ENCODE results near the gene FARP2.
"Not testable (repeated sequence)": the region's sequence is repeated elsewhere in the genome, so short reads cannot be mapped to it uniquely, and the experiment has no call there.

FARP2 gene

DNA sequence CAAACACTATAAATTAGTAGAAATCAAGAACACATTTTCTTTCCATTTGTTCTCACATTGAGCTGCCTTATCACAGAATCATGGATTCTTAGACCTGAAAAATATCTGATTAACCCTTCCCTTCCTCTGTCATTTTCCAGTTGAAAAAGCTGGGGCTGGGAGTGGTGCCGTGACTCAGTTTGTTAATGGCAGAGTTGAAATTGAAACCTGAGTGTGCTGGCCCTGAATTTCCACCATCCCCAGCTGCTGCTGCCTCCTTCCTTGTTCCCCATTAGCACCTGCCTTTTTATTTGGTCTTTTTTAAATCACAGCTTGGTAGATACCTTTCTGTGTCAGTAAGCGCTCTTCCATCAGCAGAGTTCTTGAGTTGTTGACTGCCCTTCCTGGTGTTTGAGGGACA lies 10.6 kb downstream of the FARP2 start:
- DNase-seq = no peak

DNA sequence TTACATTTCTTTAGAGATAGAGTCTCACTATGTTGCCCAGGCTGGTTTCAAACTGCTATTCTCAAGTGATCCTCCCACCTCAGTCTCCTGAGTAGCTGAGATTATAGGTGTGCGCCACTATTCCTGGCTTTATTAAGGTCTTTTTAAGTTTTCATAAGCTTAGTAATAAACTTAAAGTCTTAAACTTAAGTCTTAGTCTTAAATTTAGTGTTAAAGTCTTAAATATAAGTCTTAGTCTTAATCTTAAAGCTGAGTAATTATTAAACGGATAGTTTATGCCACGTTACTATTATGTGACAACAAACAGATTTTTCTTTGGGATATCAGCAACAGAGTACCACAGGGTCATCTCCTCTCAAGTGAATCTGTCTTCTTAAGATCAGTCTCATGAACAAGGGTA lies 12.6 kb downstream of the FARP2 start:
- no peak for DNase-seq

DNA sequence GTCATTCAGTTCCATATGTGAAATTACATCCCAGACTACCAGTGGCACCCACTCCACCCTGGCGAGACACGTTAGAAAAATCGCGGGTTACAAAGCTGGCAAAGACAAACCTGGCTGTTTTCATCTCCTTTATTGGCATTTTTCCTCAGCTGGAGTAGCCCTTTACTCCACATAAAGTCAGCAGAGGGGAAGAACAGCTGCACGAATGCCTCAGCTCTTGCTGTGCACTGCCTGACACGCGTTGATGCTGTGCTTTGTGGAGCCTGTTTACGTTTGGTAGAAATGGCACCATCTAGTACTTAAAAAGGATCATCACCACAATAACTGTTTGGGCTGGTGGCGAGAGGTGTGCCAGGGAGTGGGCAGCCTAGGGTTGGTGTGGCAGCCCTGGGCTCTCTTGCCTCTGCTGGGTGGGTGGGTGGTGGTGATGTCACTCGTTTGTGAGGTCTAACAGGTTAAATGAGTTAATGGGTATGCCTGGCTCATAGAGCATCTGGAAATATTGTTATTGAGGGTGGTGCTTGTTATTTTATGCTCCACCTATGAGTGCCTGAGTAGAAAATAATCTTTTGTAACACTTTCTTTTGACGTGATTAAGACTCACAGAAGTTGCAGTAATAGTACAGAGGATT lies 16.4 kb downstream of the FARP2 start:
- peak in 3 of 56 donors; percentile 22 to 27 (median 23) for DNase-seq

DNA sequence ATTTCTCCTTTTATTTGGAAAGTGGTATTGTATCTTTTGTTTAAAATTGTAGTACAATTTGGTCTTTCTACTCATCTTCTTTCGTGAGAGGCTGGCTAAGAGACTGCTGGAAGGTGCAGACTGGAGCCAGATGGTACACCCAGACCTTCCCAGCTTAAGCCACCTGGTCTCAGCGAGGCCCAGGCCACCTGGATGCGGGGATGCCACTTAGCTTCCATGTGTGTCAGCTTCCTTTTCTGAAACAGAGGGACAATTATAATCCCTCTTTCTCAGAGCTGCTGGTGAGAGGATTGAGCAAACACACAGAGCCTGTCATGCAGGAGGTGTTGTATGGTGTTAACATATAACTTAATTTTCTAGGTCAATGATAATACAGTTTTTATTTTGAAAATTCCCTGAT lies 17.4 kb downstream of the FARP2 start:
- DNase-seq = no peak

DNA sequence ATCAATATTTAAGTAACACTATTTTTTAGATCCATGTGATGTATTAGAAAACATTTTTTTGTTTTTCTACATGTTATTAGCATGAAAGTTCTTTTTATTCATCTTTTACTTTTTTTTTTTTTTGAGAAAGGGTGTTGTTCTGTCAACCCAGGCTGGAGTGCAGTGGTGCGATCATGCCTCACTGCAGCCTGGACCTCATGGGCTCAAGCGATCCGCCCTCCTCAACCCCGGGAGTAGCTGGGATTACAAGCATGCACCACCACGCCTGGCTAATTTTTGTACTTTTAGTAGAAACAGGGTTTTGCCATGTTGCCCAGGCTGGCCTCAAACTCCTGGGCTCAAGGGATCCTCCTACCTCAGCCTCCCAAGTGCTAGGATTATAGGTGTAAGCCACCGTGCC lies 17.8 kb downstream of the FARP2 start:
- DNase-seq = not testable (repeated sequence)

DNA sequence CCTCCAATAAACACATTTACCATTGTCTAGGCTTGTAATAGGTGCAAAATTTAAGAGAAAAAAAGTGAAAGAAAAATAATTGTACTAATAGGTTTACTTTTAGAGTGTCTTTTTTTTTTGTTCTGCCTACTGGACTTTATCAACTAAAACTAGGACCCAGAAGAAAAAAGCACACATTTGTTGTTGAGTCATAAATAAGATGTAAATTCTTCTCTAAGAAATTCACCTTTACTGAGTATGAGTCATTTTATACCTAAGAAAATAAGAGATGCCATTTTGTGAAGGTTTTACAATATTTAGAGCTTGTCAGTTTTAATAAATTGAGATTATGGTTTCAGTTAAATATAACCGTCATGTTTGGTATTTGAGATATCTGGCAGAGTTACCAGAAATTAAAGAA lies 19.2 kb downstream of the FARP2 start:
- no peak for DNase-seq

DNA sequence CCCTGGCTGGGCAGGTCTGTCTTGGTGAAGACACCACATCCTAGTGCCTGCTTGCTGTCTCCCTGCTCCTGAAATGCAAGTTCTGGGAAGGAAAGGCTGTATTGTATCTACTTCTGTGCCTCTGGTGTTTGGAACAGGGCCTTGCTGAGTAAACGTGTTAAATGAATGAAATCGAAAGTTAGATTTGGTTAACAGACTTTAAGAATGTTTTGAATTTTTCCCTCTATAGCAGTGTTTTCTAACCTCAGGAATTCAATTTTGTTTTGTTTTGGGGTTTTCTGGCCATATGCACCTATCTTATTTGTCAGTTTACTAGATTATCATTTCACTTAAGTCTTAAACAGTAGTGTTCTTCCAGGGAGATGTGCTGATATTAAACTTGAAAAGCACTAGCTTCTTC lies 20.7 kb downstream of the FARP2 start:
- DNase-seq = no peak

DNA sequence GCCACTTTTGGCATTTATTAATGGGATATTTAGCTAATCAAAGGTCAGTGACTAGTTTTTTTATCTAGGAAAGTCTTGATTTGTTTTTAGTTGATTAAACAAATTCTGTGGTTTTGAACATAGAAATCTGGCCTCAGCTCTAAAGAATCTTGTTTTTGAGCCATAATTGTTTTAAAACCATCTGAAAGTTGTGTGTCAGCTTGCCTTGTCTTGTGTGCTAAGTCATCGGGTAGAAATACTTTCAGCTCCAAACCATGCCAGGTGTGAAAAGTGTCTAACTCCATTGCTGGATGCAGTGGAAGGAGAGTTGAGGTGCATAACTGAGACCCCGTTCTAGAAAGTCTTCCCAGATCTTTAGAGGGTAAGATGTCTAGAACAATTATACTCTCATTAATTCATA lies 22.7 kb downstream of the FARP2 start:
- DNase-seq = no peak

DNA sequence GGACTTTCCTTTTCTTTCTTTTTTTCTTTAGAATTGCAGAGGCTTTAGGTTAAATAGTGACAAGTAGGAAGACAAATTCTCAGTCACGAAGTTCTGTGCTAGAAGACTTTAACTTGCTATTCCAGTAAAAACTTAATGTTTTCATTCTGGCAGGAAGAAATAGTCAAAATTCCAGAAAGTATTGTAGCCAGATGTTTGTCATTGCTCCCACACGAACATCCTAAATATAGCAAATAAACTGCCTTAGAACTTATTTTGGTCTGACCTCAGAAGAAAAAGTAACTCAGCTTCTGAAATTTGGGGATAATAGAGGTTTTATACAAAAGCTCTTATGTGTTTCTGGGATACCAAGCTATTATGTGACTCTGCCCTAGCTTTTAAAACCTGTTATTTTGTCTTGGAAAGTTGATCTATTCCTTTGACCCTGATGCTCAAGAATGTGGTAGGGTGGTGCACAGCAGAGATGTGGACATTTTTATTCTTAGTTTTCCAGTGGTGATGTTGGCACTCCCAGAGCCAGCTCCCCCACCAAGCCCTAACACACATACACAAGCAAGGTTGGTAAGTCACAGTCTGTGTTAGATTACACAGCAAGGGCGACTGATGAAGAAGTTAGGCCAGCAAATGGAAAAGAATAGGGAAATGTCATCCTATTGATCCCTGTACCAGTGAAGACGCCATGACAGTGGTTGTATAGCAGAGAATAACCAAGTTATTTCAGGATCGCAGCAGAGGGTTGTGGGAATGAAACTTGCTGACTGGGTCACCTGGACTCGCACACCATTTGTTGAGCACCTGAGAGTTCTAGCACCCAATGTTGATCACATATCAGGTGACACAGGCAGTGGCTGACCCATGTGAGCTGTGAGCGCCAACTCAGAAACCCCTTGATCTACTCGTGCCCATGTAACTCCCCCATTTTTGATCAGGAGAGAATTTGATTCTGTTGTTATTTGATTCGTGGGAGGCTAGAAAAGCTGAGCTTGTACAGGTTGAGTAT lies 23.7 kb downstream of the FARP2 start:
- no peak for DNase-seq

DNA sequence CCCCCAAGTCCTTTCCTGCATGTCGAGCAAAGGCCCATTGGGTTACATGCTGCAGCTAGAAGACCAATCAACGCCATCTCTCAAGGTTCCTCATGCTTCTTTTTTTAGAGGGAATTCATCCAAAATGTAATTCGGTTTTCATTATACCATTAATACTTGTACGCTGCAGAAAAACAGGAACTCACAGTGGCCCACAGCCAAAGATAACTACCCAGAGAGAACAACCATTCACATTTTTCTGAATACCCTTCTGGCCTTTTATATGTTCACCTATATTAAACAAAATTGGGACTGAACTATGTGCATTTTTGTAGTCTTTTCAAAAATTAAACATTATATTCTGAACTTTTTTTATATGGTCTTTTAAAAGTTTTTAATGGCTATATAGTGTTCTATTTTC lies 25.8 kb downstream of the FARP2 start:
- no peak for DNase-seq

DNA sequence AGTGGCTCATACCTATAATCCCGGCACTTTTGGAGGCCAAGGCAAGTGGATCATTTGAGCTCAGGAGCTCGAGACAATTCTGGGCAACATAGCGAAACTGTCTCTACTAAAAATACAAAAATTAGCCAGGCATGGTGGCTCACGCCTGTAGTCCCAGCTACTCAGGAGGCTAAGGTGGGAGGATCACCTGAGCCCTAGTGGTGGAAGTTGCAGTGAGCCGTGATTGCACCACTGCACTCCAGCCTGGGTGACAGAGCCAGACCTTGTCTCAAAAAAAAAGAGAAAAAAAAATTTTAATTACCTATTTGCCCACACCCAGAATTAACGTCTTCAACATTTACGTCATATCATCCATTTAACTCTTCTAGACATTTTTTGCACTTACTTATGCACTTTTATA lies 29.4 kb downstream of the FARP2 start:
- not testable (repeated sequence) for DNase-seq

DNA sequence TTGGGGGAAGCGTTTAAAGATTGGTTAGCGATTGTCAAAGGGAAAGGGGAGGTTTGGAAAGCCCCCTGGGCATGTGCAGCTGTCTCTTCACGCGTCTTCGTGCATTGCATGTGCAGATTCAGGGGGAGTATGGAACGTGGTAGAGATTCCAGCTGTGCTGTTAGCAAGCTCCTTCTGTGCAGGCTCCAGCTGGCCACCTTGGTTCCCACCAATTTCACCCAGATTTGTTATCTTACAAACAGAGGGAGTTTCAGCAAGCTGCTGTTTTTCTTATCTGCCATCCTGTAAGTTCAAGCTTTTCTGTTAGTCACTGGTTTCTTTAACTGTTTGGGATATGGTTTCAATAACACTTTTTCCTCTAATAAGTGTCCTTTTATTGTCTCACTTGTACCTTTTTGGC lies 30.4 kb downstream of the FARP2 start:
- no peak for DNase-seq

DNA sequence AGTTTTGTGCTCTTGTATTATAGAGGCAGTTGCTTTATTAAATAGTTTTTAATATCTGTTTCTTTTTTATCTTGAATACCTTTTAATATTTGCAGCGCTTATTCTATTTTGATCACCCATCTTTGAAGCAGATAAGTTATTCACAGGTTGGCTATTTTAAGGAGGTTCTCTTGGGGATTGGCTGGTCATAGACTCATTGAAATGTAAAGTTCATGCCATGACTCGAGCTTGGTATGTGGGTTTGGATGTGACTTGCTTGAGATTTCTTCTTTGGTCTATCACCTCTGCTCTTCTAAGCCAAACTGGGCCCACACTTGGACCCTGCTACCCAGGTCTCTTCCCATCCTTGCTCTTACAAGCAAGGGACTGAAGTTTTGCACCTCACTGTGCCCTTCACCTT lies 33.6 kb downstream of the FARP2 start:
- DNase-seq = no peak

DNA sequence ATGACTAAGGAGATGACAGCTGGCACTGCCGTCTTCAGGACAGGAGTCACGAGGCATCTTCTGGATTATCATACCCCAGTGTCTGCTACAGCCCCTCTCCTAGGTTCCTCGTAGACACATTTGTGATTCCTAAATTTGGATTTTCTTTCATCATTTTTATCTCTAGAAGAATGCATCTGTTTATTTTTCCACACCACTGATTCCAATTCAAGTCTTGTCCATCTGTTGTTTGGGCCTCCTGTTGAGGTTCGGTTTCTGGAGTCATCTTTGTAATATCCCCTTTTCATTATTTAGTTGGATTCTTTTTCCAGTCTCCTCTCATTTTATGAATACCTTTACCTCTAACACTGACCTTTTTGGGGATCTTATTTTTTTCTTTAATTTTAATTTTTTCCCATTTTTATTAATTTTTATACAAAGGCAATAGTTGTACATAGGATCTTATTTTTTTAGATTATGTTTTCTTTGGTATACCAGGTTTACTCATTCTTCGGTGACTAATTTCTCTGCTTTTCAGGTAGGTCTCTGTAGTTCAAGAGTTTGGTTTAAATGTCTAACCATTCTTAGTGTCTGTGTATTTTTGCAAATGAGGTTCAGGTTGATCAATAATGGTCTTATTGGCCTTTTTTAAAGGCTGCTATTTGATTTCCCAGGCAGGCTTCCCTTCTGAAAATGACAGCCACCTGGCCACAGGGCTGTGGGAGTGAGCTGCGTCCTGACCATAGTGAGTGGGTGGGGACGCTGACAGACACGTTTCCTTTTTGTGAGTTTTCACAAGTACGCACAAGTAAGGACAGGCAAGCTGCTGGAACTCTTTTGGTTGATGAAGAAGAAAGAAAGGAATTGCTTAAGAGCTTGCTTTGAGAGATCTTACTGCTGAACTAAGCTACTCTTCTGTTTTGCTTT lies 34.5 kb downstream of the FARP2 start:
- no peak for DNase-seq

DNA sequence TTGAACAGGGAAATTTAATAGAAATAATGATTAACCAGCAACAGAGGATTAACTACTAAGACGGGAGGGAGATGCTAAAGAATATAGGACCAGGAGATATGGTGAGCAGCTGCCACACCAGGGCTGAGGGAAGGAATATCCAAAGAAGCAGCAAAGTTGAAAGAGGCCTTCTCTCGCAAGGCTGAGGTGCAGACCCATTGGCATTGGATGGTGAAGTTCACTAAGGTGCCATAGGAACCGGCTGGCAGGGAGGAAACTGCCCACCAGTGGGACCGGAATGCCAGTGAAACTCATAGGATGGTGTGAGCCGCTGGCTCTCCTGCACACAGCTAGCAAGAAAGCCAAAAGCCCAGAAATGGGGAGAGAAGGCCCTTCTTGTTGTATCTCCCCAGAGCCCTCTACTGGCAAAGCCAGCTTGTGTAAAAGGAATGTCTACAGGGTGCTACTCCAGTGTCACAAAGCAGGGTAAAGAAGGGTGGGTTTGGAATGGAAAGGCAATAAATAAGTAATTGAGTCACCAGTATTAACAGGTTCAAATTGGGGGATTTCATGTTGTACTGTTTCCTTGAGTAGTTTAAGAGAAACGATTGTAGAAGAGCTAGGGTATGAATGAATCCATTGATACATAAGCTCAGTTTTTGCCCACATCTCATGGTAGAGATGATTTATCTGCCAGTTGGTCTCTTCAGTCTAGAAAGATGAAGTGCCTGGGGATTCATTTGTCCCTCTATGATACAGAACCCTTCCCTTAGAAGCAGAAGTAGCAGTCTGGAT lies 36.0 kb downstream of the FARP2 start:
- DNase-seq = peak in 12 of 56 donors; percentile 11 to 55 (median 36)

DNA sequence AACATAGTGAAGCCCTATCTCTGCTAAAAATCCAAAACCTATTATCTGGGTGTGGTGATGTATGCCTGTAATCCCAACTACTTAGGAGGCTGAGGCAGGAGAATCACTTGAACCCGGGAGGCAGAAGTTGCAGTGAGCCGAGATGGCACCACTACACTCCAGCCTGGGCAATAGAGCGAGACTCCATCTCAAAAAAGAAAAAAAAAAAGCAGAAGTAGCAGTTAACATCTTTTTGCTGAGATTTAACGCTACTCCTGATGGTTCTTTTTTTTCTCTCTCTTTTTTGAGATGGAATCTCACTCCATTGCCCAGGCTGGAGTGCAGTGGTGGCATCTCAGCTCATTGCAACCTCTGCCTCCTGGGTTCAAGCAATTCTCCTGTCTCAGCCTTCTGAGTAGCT lies 36.7 kb downstream of the FARP2 start:
- not testable (repeated sequence) for DNase-seq

DNA sequence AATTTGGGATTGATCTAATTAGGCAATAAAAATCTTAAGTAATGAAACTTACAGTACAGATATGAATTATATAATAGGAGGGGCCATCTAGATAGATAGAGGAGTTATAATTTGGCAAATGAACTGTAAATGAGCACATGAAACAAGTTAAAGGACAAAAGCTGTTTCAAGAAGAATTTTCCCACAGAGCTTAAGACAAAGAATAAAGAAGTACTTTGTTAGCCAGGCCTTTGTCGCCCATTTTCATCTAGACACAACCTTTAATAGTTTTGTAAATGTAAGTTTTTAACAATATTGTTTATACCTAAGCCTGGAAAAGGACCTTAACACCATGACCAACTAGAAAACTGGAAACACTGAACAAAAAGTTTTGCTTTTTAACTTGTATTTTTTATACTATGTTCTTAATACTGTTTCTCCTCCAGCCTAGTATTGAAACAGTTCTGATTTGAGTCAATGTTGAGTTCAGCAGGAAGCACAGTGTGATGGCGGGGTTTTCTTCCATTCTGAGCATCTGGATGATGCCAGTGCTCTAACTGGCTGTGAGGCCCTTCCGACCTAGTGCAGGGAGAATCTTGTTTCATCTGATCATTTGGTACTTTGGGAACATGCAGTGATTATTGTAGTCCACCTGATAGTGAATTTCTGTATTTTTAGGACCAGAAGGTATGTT lies 37.6 kb downstream of the FARP2 start:
- no peak for DNase-seq

DNA sequence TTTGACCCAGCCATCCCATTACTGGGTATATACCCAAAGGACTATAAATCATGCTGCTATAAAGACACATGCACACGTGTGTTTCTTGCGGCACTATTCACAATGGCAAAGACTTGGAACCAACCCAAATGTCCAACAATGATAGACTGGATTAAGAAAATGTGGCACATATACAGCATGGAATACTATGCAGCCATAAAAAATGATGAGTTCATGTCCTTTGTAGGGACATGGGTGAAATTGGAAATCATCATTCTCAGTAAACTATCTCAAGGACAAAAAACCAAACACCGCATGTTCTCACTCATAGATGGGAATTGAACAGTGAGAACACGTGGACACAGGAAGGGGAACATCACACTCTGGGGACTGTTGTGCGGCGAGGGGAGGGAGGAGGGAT lies 40.7 kb downstream of the FARP2 start:
- DNase-seq = not testable (repeated sequence)

DNA sequence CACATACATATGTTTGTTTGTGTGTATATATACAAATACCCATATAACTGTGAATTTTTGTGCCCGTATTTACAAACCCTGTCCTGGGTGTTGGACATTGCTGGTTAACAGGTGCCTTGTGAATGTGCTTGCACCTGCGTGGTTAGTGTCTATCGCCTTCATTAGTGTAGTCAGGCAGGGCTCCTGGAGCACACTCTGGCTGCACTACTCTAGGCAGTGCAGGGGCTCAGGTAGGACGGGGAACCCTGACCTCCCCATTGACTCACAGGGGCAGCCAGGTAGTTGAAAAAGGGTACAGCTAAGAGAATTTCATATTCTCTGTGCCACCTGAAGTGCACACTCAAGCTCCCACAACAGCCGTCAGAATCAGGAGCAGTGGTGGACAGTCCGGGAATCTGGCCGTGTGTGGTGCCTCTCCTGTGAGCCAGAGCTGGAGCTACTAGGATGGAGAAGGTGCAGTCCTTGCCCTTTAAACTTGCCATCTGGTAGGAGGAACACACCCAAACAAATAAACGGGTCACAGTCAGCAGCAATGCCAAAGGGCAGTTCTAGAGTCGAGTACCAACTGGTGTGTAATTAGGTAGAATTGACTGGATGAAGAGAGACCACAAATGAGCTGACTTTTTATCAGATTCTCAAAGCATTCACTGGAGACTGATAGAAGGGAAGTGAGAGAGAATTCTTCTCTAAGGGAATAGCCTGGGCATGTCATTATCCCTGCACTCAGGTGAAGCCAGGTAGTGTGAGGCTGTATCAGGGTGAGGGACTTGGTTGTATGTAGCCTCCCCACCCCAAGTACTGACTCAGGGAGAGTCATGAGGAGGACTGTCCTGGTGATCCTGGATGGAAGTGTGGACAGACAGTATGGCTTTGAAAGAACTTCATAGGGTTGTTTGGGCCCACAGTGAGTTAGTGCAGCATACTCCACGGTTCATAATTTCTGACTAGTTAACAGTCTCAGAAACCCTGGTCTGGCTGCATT lies 44.1 kb downstream of the FARP2 start:
- no peak for DNase-seq

Measured in amygdala (tissue), 56 donors.